ENCODE measurements around the gene STAT5B. TPM values are rescaled to one million over a fixed set of nuclear protein-coding genes. Genes with fewer than 3 reads are reported as not detected.
A peak's percentile ranks its signal among the peaks of the same experiment; 100 is the strongest.

STAT5B gene
- total and polyA plus RNA-seq, 2 of the 13 experiments (the other 11 are each of a cell fraction or from before 2014, with no cell fraction given): 21.0 to 42.8 TPM

- H4K20me1 ChIP-seq (ENCODE audit: insufficient read depth, low read length): no peaks in the 10 kb centered on the region
- ATAC-seq (no peak), DNase-seq (ENCODE audit: low spot score) (no peak), FAIRE-seq (no peak)
- H3K4me1 ChIP-seq (ENCODE audit: insufficient read depth, low read length): peaks cover 56% of the 10 kb centered on the region
- intact Hi-C loops (cut with micrococcal nuclease; ENCODE audit: unreplicated experiment): loop anchor here (5.0 to 10.0 kb wide), 2 partner anchors 37 to 60 kb away; no protein-coding TSS in a partner anchor
- no peak overlapping the region for H3K4me3 ChIP-seq (replicated peaks in 1 of 3; ENCODE audit: insufficient read depth in 1 of 3, low read depth in 2 of 3, low read length in 3 of 3)
- H3K36me3 ChIP-seq (replicated peaks in 1 of 2; ENCODE audit: control insufficient read depth in 1 of 2, insufficient read depth in 2 of 2, low read length in 2 of 2): no peaks in the 10 kb centered on the region
- no peaks in the 10 kb centered on the region for H3K79me2 ChIP-seq (ENCODE audit: insufficient read depth, low read length)
- H3K27me3 ChIP-seq (ENCODE audit: control insufficient read depth in 1 of 2, insufficient read depth in 2 of 2, low read length in 2 of 2): peaks cover 6 to 45% of the 10 kb centered on the region in 2 experiments; a peak in 4 of 5 replicates
- H3K9ac ChIP-seq (ENCODE audit: insufficient read depth, low read depth, low read length): no peak overlapping the region
- CTCF ChIA-PET (ENCODE audit: low intra/inter-chr PET ratio, low total read pairs): no interaction called here
- no TSS peak for BruUV-seq (replicated peaks)
- TF ChIP-seq ZNF232 (CRISPR knock-in tag; IDR thresholded peaks at IDR 0.05; ENCODE audit: borderline replicate concordance): no peak
- no peak for TF ChIP-seq ZMYM4 (CRISPR knock-in tag; IDR thresholded peaks at IDR 0.05)
- no peak for TF ChIP-seq TEAD2 (CRISPR knock-in tag; IDR thresholded peaks at IDR 0.05)
- TF ChIP-seq ZNF841 (CRISPR knock-in tag; IDR thresholded peaks at IDR 0.05; ENCODE audit: borderline replicate concordance): no peak
- TF ChIP-seq ZFP62 (CRISPR knock-in tag; IDR thresholded peaks at IDR 0.05): no peak
- in situ Hi-C loops (cut with HindIII; ENCODE audit: extremely low pct_ligation_motif_present, low pct_unique_long_range_greater_than_20kb): no loop called here
- no peak overlapping the region for H2AFZ ChIP-seq (ENCODE audit: low read length)
- no peak overlapping the region for H3K27ac ChIP-seq (ENCODE audit: extremely low read length, insufficient read depth, low read length)
- WGBS (ENCODE audit: low lambda C conversion rate): 79% methylated on average over 7 of the region's 7 CpGs
- POLR2A ChIA-PET: no interaction called here
- no peak overlapping the region for H3K4me2 ChIP-seq (ENCODE audit: low read depth, low read length)
- no peaks in the 10 kb centered on the region for H3K9me3 ChIP-seq (ENCODE audit: low read length)
These were observed 8.4 kb upstream of the STAT5B start for GRCh38 chr17:42284566-42284965.

DNA sequence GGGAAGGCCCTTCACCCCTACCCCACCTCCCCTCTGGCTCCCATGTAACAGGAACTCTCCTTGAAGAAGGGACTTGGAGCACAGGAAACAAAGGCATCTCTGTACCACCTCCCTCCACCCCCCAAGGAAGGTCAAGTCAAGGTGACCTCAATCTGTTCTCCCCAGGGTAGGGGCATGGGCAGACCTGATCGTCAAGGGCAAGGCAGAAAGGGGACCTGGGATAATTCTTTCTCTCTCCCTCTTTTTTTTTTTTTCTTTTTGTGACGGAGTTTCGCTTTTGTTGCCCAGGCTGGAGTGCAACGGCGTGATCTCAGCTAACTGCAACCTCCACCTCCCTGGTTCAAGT lies 7.8 kb upstream of the STAT5B start:
- no peak for DNase-seq (ENCODE audit: low spot score)
- Histone ChIP-seq H3K27ac (ENCODE audit: extremely low read length, insufficient read depth, low read length) (no peak overlapping the region), H4K20me1 (ENCODE audit: insufficient read depth, low read length) (no peaks in the 10 kb centered on the region), H3K4me2 (ENCODE audit: low read depth, low read length) (peak overlapping the region; percentile 40; the same call in 1 of the 2 replicates), H3K27me3 (ENCODE audit: control insufficient read depth in 1 of 2, insufficient read depth in 2 of 2, low read length in 2 of 2) (peaks cover 6 to 45% of the 10 kb centered on the region in 2 experiments; a peak in 4 of 5 replicates), H3K79me2 (ENCODE audit: insufficient read depth, low read length) (no peaks in the 10 kb centered on the region), H3K9ac (ENCODE audit: insufficient read depth, low read depth, low read length) (no peak overlapping the region), H3K9me3 (ENCODE audit: low read length) (no peaks in the 10 kb centered on the region), H2AFZ (ENCODE audit: low read length) (no peak overlapping the region), H3K36me3 (replicated peaks in 1 of 2; ENCODE audit: control insufficient read depth in 1 of 2, insufficient read depth in 2 of 2, low read length in 2 of 2) (no peaks in the 10 kb centered on the region), H3K4me1 (ENCODE audit: insufficient read depth, low read length) (peaks cover 54% of the 10 kb centered on the region), H3K4me3 (replicated peaks in 1 of 3; ENCODE audit: insufficient read depth in 1 of 3, low read depth in 2 of 3, low read length in 3 of 3) (no peak overlapping the region)
- ATAC-seq: no peak
- TF ChIP-seq KLF6 (CRISPR knock-in tag; IDR thresholded peaks at IDR 0.05) (no peak), HOMEZ (CRISPR knock-in tag; IDR thresholded peaks at IDR 0.05; ENCODE audit: low read depth) (no peak), TCF12 (IDR thresholded peaks at IDR 0.05) (no peak), TCF12 (CRISPR knock-in tag; IDR thresholded peaks at IDR 0.05) (no peak)
- ChIA-PET CTCF (ENCODE audit: low intra/inter-chr PET ratio, low total read pairs) (no interaction called here), POLR2A (no interaction called here)
- WGBS (ENCODE audit: low lambda C conversion rate): 37% methylated on average over 5 of the region's 5 CpGs
- intact Hi-C loops (cut with micrococcal nuclease; ENCODE audit: unreplicated experiment): loop anchor here (5.0 to 10.0 kb wide), 2 partner anchors 37 to 59 kb away; no protein-coding TSS in a partner anchor
- no peak for FAIRE-seq
- no TSS peak for BruUV-seq (replicated peaks)
- in situ Hi-C loops (cut with HindIII; ENCODE audit: extremely low pct_ligation_motif_present, low pct_unique_long_range_greater_than_20kb): no loop called here
